ENCODE data around the gene STAT6. TPM values are rescaled to one million over a fixed set of nuclear protein-coding genes. Genes with fewer than 3 reads are reported as not detected.

The STAT6 gene
- total and polyA plus RNA-seq, 11 donors: 31.6 to 87.7 (median 38.4) TPM

DNA sequence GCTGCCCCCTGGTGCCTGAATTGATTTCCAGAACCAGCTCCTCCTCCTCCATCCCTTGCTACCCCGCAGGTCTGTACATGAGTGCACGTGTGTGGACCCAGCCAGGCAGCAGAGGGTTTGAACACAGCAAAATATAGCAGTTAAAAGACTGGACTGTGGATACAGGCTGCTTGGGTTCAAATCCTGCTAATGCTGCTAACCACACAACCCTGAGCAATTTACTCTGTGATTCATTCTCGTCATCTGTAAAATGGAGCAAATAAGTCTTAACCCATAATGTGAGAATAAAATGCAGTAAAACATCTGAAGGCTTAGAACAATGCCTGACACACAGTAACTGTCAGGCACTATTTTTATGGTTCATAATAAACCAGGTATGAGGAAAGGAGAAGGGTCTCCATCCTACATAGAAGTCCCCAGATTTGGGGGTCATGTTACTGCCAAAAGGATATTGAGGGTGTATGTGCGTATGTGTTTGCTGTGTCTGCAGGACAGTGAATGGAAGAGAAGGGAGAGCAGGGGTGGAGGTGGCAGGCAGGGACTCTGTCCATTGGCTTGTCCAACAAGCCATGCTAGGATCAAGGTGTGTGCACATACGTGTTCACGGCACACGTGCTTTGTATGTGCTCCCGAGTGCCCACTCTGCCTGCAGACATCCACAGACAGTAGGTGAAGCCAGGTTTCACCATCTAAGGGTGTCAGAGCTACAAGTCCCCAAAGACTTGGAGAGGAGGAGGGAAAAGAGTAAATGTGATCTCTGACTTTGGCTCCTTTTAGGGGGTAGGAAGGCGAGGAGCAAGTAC is 1.5 kb upstream of the STAT6 start:
- ATAC-seq (peak in 1 of 4 donors; percentile 73), DNase-seq (no peak)
- Histone ChIP-seq H3K4me1 (peaks cover 0 to 29% (median 17%) of the 10 kb centered on the region in 12 donors), H3K27me3 (no peaks in the 10 kb centered on the region), H3K36me3 (peaks cover 0 to 12% (median 4%) of the 10 kb centered on the region in 9 donors), H3K27ac (peak overlapping the region; percentile 86 to 100 (median 99)), H3K4me3 (peak overlapping the region in 10 of 12 donors; percentile 54 to 88 (median 68)), H3K9me3 (no peaks in the 10 kb centered on the region)
- TF ChIP-seq, protein P1, sequence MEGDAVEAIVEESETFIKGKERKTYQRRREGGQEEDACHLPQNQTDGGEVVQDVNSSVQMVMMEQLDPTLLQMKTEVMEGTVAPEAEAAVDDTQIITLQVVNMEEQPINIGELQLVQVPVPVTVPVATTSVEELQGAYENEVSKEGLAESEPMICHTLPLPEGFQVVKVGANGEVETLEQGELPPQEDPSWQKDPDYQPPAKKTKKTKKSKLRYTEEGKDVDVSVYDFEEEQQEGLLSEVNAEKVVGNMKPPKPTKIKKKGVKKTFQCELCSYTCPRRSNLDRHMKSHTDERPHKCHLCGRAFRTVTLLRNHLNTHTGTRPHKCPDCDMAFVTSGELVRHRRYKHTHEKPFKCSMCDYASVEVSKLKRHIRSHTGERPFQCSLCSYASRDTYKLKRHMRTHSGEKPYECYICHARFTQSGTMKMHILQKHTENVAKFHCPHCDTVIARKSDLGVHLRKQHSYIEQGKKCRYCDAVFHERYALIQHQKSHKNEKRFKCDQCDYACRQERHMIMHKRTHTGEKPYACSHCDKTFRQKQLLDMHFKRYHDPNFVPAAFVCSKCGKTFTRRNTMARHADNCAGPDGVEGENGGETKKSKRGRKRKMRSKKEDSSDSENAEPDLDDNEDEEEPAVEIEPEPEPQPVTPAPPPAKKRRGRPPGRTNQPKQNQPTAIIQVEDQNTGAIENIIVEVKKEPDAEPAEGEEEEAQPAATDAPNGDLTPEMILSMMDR (IDR thresholded peaks at IDR 0.05): peak in 11 of 12 donors; percentile 29 to 92 (median 83)
- peak in 1 of 2 donors; percentile 13 for TF ChIP-seq POLR2A (IDR thresholded peaks at IDR 0.05)
- intact Hi-C loops (cut with DNase I): loop anchor here (1.0 to 10.0 kb wide), 7 partner anchors 42 to 358 kb away; partner anchors contain the start of genes ZBTB39 (in 5 of the 10) and PRIM1 (in 1 of the 10)
- 58 to 70% (median 65%) methylated on average over 9 of the region's 9 CpGs for WGBS, 4 donors

DNA sequence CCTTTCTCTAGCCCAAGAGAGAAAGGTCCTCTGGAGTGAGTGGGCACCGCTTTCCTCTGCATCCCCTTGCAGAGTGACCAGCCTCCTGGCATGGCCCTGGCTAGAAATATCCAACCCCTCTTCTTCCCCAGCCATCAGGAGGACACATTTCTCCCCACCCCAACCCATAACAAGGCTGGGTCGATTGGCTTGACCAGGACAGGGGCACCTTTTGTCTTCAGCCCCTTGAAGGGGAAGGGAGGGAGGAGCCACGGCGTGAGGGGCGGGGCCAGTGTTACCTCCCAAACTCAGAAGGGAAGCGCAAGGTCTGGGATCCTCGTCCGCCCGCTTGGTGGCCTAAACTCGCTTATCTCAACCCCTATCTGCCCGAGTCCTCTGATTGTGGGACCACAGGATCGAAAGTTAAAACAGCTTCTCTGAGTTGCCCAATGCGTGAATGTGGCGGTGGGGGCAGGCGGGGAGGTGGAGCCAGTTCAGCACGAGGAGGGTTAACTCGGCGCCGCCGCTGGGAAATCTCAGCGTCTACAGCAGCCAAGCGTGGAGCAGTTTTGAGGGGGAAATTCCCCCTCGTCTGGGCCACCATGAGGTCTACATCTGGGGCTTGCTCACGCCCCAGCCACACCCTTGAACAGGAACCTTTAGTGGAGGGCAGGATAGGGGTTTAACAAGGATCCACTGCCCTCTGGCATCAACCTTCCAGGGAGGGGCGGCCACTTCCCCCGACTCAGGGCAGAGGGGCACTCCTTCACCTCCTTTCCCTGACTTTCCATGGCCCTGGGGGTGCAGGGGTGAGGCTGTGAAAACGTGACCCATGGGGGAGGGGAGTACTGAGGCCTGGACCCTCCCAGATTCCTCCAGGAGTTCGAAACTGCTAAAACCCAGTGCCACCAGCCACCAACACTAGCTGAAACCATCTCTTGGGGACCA is 795 bp downstream of the STAT6 start:
- Histone ChIP-seq H3K27ac (peak overlapping the region; percentile 93 to 100 (median 99)), H3K4me3 (peak overlapping the region; percentile 21 to 88 (median 65)), H3K4me1 (peaks cover 0 to 43% (median 17%) of the 10 kb centered on the region in 12 donors), H3K9me3 (no peaks in the 10 kb centered on the region), H3K27me3 (no peaks in the 10 kb centered on the region), H3K36me3 (peaks cover 0 to 36% (median 24%) of the 10 kb centered on the region in 9 donors)
- intact Hi-C loops (cut with DNase I): loop anchor here in 7 of 10 donors (1.0 to 10.0 kb wide), 7 partner anchors 21 to 356 kb away; partner anchors contain the start of genes ZBTB39 (in 4 of the 7), NAB2 (in 3 of the 7), NEMP1 (in 1 of the 7) and PRIM1 (in 1 of the 7)
- DNase-seq: peak; percentile 70 to 85 (median 74)
- WGBS, 4 donors: 5 to 12% (median 10%) methylated on average over 12 to 28 of the region's 28 CpGs
- ATAC-seq: peak; percentile 1 to 40 (median 24)
- peak in 1 of 2 donors; percentile 26 for TF ChIP-seq POLR2A (IDR thresholded peaks at IDR 0.05)
- TF ChIP-seq, protein P1 (IDR thresholded peaks at IDR 0.05): no peak

DNA sequence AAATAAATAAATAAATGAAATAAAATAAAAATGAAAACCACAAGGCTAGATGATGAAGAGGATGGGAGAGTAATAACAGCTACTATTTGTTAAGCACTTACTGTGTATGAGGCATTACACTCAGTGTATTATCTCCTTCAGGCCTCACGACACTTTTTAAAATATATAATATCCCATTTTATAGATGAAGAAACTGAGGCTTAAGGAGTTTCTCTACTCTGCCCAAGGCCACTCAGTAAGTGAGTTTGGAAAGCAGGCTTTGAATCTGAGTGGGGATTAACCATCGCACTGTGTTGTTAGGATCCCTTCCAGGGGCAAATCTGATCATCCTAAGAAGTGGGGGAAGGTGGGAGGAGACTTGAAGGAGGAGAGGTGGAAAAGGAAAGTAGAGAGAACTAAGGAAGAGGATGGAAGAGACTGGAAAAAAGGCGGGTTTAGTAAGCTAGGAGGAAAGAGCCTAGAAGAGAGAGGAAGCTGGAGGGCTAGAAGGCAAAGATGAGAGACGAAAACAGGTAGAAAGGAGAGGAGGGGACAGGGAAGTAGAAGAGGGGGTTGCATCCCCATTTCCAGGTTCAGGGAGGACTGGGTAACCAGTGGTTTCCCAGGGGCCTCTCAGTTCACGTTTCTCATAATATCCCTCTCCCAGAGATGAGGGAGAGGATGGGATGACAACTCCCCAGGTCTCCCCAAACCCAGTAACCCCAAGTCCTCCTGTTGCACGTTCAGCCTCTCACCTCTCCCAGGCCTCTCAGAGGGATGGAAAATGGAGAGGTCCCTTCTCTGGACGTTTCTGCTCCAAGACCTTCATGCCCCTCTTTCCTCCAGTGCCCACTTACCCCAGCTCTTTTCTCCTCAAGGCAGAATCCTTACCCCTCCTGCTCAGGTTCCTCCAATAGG is 1.7 kb downstream of the STAT6 start:
- H3K27me3 ChIP-seq: no peaks in the 10 kb centered on the region
- WGBS, 4 donors: 62 to 73% (median 65%) methylated on average over 7 of the region's 7 CpGs
- intact Hi-C loops (cut with DNase I): loop anchor here in 6 of 10 donors (1.0 to 10.0 kb wide), 7 partner anchors 20 to 355 kb away; partner anchors contain the start of genes ZBTB39 (in 4 of the 6), NAB2 (in 2 of the 6), NEMP1 (in 1 of the 6) and PRIM1 (in 1 of the 6)
- TF ChIP-seq, protein P1 (IDR thresholded peaks at IDR 0.05): no peak
- TF ChIP-seq POLR2A (IDR thresholded peaks at IDR 0.05): no peak
- peak overlapping the region; percentile 93 to 100 (median 99) for H3K27ac ChIP-seq
- H3K9me3 ChIP-seq: no peaks in the 10 kb centered on the region
- peaks cover 0 to 45% (median 30%) of the 10 kb centered on the region in 9 donors for H3K36me3 ChIP-seq
- peak overlapping the region in 11 of 12 donors; percentile 54 to 88 (median 66) for H3K4me3 ChIP-seq
- DNase-seq: no peak
- ATAC-seq: no peak
- H3K4me1 ChIP-seq: peaks cover 0 to 43% (median 17%) of the 10 kb centered on the region in 12 donors

Measured in heart left ventricle (tissue), 16 donors.